Mesenchymal stem cell (in vitro differentiated cells and primary cell): Measurements from ENCODE around the gene LMO2.

ENCODE experiments used
- DNase-seq: peaks from one replicate; pipeline ENCODE4 v3.0.0-alpha.2; 2013
- H2AFZ ChIP-seq: one replicate; pipeline ENCODE4 v1.6.1; 2013; ENCODE audit warnings: low read depth, mild to moderate bottlenecking, control low read depth, inconsistent platforms, low read length, moderate library complexity
- H2AK5ac ChIP-seq: 2 replicates; pipeline ENCODE4 v1.6.1; 2013; ENCODE audit warnings: low read length, moderate library complexity, mild to moderate bottlenecking, inconsistent platforms; ENCODE audit not compliant: severe bottlenecking
- H2BK120ac ChIP-seq: one replicate; pipeline ENCODE4 v1.6.1; 2013; ENCODE audit warnings: low read depth, mild to moderate bottlenecking, inconsistent platforms, low read length, moderate library complexity
- H2BK12ac ChIP-seq, 2 experiments: one replicate each; pipeline ENCODE4 v1.6.1; 2013; ENCODE audit warnings: inconsistent platforms in 2 of 2, low read length in 2 of 2, mild to moderate bottlenecking in 2 of 2, moderate library complexity in 2 of 2, control low read depth in 1 of 2
- H2BK15ac ChIP-seq: one replicate; pipeline ENCODE4 v1.6.1; 2013; ENCODE audit warnings: mild to moderate bottlenecking, low read depth, inconsistent platforms; ENCODE audit not compliant: poor library complexity, severe bottlenecking
- H2BK5ac ChIP-seq: 2 replicates; pipeline ENCODE4 v1.6.1; 2013; ENCODE audit warnings: low read depth, mild to moderate bottlenecking, low read length, control low read depth, inconsistent platforms; ENCODE audit not compliant: poor library complexity, severe bottlenecking
- H3K14ac ChIP-seq, 2 experiments: one replicate each; pipeline ENCODE4 v1.6.1; 2013; ENCODE audit warnings: inconsistent platforms in 2 of 2, low read length in 2 of 2, control low read depth in 1 of 2, mild to moderate bottlenecking in 1 of 2, moderate library complexity in 1 of 2
- H3K18ac ChIP-seq, 2 experiments: one replicate each; pipeline ENCODE4 v1.6.1; 2013; ENCODE audit warnings: inconsistent platforms in 2 of 2, low read length in 2 of 2, control low read depth in 1 of 2, low read depth in 1 of 2, mild to moderate bottlenecking in 1 of 2
- H3K23ac ChIP-seq, 2 experiments: one replicate each; pipeline ENCODE4 v1.6.1; 2013; ENCODE audit warnings: inconsistent platforms in 2 of 2, low read length in 2 of 2, mild to moderate bottlenecking in 2 of 2, moderate library complexity in 2 of 2, control low read depth in 1 of 2
- H3K27ac ChIP-seq: 2 replicates; pipeline ENCODE4 v1.5.1; 2013; ENCODE audit warnings: mild to moderate bottlenecking, moderate library complexity, low read length, control low read depth, inconsistent platforms; ENCODE audit not compliant: poor library complexity, severe bottlenecking
- H3K27me3 ChIP-seq, 2 experiments: 2 replicates each; pipeline versions ENCODE4 v1.6.1 to v1.7.0; 2013; ENCODE audit warnings: low read length in 2 of 2, mild to moderate bottlenecking in 2 of 2, moderate library complexity in 2 of 2, control low read depth in 1 of 2, inconsistent platforms in 1 of 2; ENCODE audit not compliant: control insufficient read depth in 1 of 2, insufficient read depth in 1 of 2
- H3K36me3 ChIP-seq, 2 experiments: 2 replicates each; pipeline versions ENCODE4 v1.6.1 to v1.7.0; 2013; ENCODE audit warnings: low read length in 2 of 2, control low read depth in 1 of 2, inconsistent platforms in 1 of 2, low read depth in 1 of 2, mild to moderate bottlenecking in 1 of 2; ENCODE audit not compliant: insufficient read depth in 2 of 2, control insufficient read depth in 1 of 2
- H3K4ac ChIP-seq, 2 experiments: one replicate each; pipeline ENCODE4 v1.6.1; 2013; ENCODE audit warnings: inconsistent platforms in 2 of 2, low read length in 2 of 2, mild to moderate bottlenecking in 2 of 2, moderate library complexity in 2 of 2, control low read depth in 1 of 2, low read depth in 1 of 2
- H3K4me1 ChIP-seq: 2 replicates; pipeline ENCODE4 v1.6.1; 2013; ENCODE audit warnings: low read depth, low read length, control low read depth; ENCODE audit not compliant: control insufficient read depth, insufficient read depth
- H3K4me2 ChIP-seq: 2 replicates; pipeline ENCODE4 v1.6.1; 2013; ENCODE audit warnings: low read length, mild to moderate bottlenecking, inconsistent platforms; ENCODE audit not compliant: poor library complexity, severe bottlenecking
- H3K4me3 ChIP-seq, 2 experiments: 2 replicates each; pipeline versions ENCODE4 v1.5.1 to v1.7.0; 2013; ENCODE audit warnings: low read length in 2 of 2, mild to moderate bottlenecking in 2 of 2, control low read depth in 1 of 2, low read depth in 1 of 2; ENCODE audit not compliant: insufficient read depth in 1 of 2
- H3K79me1 ChIP-seq: replicated peaks from 2 replicates; pipeline ENCODE4 v1.6.1; 2013; ENCODE audit warnings: mild to moderate bottlenecking, control low read depth, low read length, inconsistent platforms; ENCODE audit not compliant: poor library complexity, severe bottlenecking
- H3K9ac ChIP-seq: 2 replicates; pipeline ENCODE4 v1.7.0; 2013; ENCODE audit warnings: mild to moderate bottlenecking, low read length, moderate library complexity
- H3K9me3 ChIP-seq: 2 replicates; pipeline ENCODE4 v1.7.0; 2013; ENCODE audit warnings: mild to moderate bottlenecking, low read length; ENCODE audit not compliant: control insufficient read depth
- H4K8ac ChIP-seq: one replicate; pipeline ENCODE4 v1.6.1; 2013; ENCODE audit warnings: inconsistent platforms, mild to moderate bottlenecking, low read length, moderate library complexity
- H4K91ac ChIP-seq: one replicate; pipeline ENCODE4 v1.6.1; 2013; ENCODE audit warnings: mild to moderate bottlenecking, low read length, inconsistent platforms
- WGBS: methylation state at CpG from one replicate; pipeline ENCODE4 v1.1.7; 2013; ENCODE audit warnings: mixed read lengths; 5-methylcytosine and 5-hydroxymethylcytosine counted together

Gene LMO2

DNA sequence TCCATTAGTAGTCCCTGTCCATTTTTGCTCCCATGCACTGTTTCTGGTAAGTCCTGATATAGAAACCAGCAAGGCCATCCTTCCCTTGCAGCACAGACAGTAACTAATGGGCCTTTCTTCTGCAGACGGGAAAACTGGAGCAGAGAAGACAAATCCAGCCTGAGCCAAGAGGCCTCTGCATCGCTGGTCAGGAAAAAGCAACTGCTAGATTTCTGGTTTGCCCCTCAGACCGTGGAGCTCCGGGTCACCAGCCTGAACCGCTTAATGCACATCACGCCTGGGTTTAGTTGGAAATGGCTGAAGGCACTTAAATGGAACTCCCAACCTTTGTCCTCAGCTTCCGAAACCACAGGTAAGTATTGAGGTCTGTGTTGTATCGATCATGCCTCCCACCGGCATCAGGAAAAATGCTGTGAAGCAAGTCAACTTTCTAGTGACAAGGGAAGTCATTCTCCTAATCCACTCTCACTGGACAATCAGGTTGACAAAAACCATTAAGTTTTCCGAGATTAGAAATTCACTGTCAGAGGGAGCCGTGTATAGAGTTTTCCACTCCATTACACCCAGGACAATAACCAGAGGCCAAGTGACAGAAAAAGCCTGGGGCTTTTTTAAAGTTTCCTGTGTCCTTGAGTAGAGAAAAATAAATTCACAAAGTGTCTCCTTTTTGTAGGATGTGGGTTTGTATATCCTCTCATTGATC, 14.8 kb upstream of the LMO2 start:
- Histone ChIP-seq H2BK120ac (no peak overlapping the region), H3K4me3 (no peak overlapping the region), H3K36me3 (no peaks in the 10 kb centered on the region), H3K23ac (no peak overlapping the region), H3K4me2 (no peak overlapping the region), H3K27me3 (peaks cover 44 to 80% of the 10 kb centered on the region in 2 experiments), H2BK15ac (no peak overlapping the region), H3K79me1 (no peaks in the 10 kb centered on the region), H3K9ac (no peak overlapping the region), H4K8ac (no peak overlapping the region), H2AFZ (no peak overlapping the region), H3K27ac (no peak overlapping the region), H2AK5ac (no peak overlapping the region), H3K4ac (no peak overlapping the region), H3K9me3 (peaks cover 4% of the 10 kb centered on the region), H4K91ac (no peak overlapping the region), H3K18ac (peak overlapping the region in 1 of 2 experiments; percentile 41), H3K14ac (no peak overlapping the region), H3K4me1 (no peaks in the 10 kb centered on the region), H2BK5ac (no peak overlapping the region), H2BK12ac (no peak overlapping the region)
- DNase-seq: no peak
- 72% methylated on average over 9 of the region's 11 CpGs for WGBS

DNA sequence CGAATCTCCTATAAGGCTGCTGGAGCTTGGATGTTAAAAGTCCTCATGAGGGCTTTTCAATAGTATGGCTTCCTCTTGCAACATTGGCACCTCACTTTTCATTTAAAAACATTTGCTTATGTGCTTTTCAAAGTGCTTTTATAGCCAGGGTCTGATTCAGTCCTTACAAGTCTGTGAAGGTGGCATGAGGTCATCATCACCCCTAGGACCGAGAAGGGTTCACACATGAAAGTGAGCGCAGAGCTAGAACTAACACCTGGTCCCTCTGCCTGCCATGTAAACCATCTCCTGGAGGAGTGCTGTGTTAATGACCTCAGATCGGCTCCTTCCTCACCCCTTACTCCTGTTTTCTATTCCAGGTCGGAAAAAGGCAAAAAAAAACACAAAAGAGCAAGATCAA, 12.2 kb upstream of the LMO2 start:
- Histone ChIP-seq H3K27me3 (peaks cover 39 to 90% of the 10 kb centered on the region in 2 experiments), H3K18ac (no peak overlapping the region), H4K91ac (no peak overlapping the region), H3K4me2 (no peak overlapping the region), H2BK5ac (no peak overlapping the region), H3K36me3 (no peaks in the 10 kb centered on the region), H3K4ac (no peak overlapping the region), H3K23ac (no peak overlapping the region), H3K9ac (no peak overlapping the region), H3K14ac (no peak overlapping the region), H2BK12ac (no peak overlapping the region), H4K8ac (no peak overlapping the region), H3K9me3 (peaks cover 4% of the 10 kb centered on the region), H3K4me1 (no peaks in the 10 kb centered on the region), H3K79me1 (no peaks in the 10 kb centered on the region), H2AK5ac (no peak overlapping the region), H2BK15ac (no peak overlapping the region), H2AFZ (no peak overlapping the region), H3K4me3 (no peak overlapping the region), H3K27ac (no peak overlapping the region), H2BK120ac (no peak overlapping the region)
- DNase-seq: no peak
- 52% methylated on average over 5 of the region's 5 CpGs for WGBS

DNA sequence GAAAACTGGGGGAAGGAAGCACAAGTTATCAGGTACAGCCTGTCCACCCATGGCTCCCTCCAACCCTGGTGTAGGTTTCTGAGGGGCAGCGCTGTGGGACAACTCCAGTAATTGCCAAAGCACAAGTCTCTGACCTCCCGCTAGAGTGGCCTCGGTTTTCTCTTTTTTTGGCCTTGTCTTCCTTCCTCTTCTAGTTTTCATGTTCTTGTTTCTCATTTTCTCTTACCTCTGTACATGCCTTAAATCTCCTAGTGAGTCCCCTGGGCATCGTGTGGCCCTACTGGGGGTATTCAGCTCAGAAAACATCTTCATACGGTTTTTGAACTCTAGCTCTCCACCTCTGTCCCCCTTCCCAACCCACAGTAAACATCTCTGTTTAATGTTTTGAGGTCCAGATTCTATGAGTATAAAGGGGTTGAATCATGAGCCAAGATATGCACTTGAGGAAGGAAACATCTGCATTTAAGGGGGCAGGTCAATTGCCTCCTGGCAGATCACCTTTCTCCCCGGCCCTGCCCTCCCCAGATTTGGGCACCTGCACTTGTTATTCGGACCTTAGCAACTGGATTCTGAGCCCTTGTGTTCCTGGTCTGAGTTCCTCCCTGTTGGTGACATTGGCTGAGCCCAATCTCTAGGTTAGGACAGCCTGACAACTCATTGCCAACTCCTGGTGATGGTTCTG, 8.4 kb upstream of the LMO2 start:
- Histone ChIP-seq H3K18ac (no peak overlapping the region), H2BK120ac (no peak overlapping the region), H4K8ac (no peak overlapping the region), H3K4me1 (no peaks in the 10 kb centered on the region), H3K27ac (no peak overlapping the region), H3K23ac (no peak overlapping the region), H3K79me1 (no peaks in the 10 kb centered on the region), H2AFZ (no peak overlapping the region), H2AK5ac (no peak overlapping the region), H2BK12ac (peak overlapping the region in 1 of 2 experiments; percentile 15), H3K14ac (no peak overlapping the region), H2BK15ac (peak overlapping the region; percentile 54), H3K4me3 (no peak overlapping the region), H3K36me3 (no peaks in the 10 kb centered on the region), H3K9me3 (peaks cover 4% of the 10 kb centered on the region), H4K91ac (peak overlapping the region; percentile 14), H3K4me2 (no peak overlapping the region), H3K27me3 (peaks cover 36 to 65% of the 10 kb centered on the region in 2 experiments), H2BK5ac (no peak overlapping the region), H3K4ac (no peak overlapping the region), H3K9ac (no peak overlapping the region)
- 96% methylated on average over 5 of the region's 7 CpGs for WGBS
- no peak for DNase-seq

DNA sequence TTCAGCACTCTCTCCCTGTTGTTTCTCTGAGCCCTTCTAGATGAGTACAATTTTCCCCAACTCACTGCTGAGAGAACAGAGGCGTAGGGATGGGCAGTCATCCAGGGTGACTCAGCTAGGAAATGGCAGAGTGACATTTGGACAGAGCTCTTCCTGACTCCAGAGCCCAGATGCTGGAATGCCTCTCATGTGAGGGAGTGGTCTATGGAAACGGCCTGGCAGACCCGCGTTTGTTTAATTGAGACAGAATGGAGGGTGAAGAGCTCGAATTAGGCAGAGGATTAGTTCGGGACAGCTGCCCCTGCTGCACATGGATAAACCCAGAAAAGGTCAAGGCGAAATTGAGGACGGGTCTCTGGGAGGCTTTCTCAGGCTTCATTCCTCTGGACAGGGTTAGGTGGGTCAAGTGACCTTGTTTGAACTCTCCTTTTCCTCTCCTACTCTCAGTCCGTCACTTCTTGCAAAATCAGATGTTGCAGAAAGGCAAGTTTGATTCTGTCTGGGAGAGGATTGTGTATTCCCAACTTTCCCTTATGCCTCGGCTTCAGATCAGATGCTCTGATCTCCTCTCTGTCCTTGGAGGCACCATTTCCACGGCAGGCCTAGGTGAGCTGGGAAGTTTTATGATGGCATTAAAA, 7.6 kb upstream of the LMO2 start:
- H3K4ac ChIP-seq: no peak overlapping the region
- H3K79me1 ChIP-seq: no peaks in the 10 kb centered on the region
- WGBS: 38% methylated on average over 11 of the region's 11 CpGs
- H3K4me3 ChIP-seq: peak overlapping the region in 1 of 2 experiments; percentile 5
- H2AK5ac ChIP-seq: no peak overlapping the region
- peak; percentile 77 for DNase-seq
- peaks cover 4% of the 10 kb centered on the region for H3K9me3 ChIP-seq
- no peak overlapping the region for H2BK120ac ChIP-seq
- H4K8ac ChIP-seq: no peak overlapping the region
- H2BK5ac ChIP-seq: no peak overlapping the region
- H2BK12ac ChIP-seq: no peak overlapping the region
- H4K91ac ChIP-seq: no peak overlapping the region
- peaks cover 36 to 62% of the 10 kb centered on the region in 2 experiments for H3K27me3 ChIP-seq
- no peak overlapping the region for H3K27ac ChIP-seq
- no peak overlapping the region for H3K14ac ChIP-seq
- H3K4me1 ChIP-seq: no peaks in the 10 kb centered on the region
- H3K23ac ChIP-seq: no peak overlapping the region
- no peak overlapping the region for H3K4me2 ChIP-seq
- H3K36me3 ChIP-seq: no peaks in the 10 kb centered on the region
- no peak overlapping the region for H2BK15ac ChIP-seq
- no peak overlapping the region for H3K18ac ChIP-seq
- no peak overlapping the region for H3K9ac ChIP-seq
- H2AFZ ChIP-seq: peak overlapping the region; percentile 20
